Gastrocnemius medialis (tissue), 4 donors: Measurements from ENCODE around the gene ATE1. TPM values are rescaled to one million over a fixed set of nuclear protein-coding genes. Genes with fewer than 3 reads are reported as not detected.

ENCODE experiments used
- ATAC-seq, 2 donors: fragments of 150-250 bp; one replicate each; pipeline ENCODE4 v1.9.1; 2016
- DNase-seq, 2 donors: peaks; one replicate each; pipeline ENCODE4 v3.0.0-alpha.2; 2019
- H3K27ac ChIP-seq, 4 donors: fragments of 200-600 bp; sonication (generic); 1 replicate in 1 of 4; 2 replicates in 3 of 4; pipeline ENCODE4 v1.5.1; 2016 to 2018; ENCODE audit warnings: mild to moderate bottlenecking in 2 of 4, moderate library complexity in 1 of 4
- H3K27me3 ChIP-seq, 3 donors: fragments of 200-600 bp; sonication (generic) in 2 of 3; 1 replicate in 1 of 3; 2 replicates in 2 of 3; pipeline versions ENCODE4 v1.5.1 to v1.6.0; 2016 to 2019; ENCODE audit warnings: mild to moderate bottlenecking in 1 of 3, moderate library complexity in 1 of 3
- H3K36me3 ChIP-seq, 2 donors: fragments of 200-600 bp; sonication (generic) in 1 of 2; one replicate each; pipeline ENCODE4 v1.5.1; 2017 to 2018
- H3K4me1 ChIP-seq, 2 donors: fragments of 200-600 bp; sonication (generic) in 1 of 2; one replicate each; pipeline ENCODE4 v1.5.1; 2016 to 2017; ENCODE audit warnings: mild to moderate bottlenecking in 2 of 2
- H3K4me3 ChIP-seq, 4 donors: fragments of 200-600 bp; sonication (generic) in 3 of 4; 1 replicate in 1 of 4; 2 replicates in 3 of 4; pipeline ENCODE4 v1.5.1; 2016 to 2019; ENCODE audit warnings: mild to moderate bottlenecking in 2 of 4
- H3K9me3 ChIP-seq, 3 donors: fragments of 200-600 bp; sonication (generic) in 2 of 3; 1 replicate in 1 of 3; 2 replicates in 2 of 3; pipeline ENCODE4 v1.5.1; 2016 to 2019
- CTCF ChIP-seq, 5 experiments: fragments of 450-650 bp in 3 of 5; fragments of 200-600 bp in 2 of 5; sonication (generic) in 2 of 5; IDR thresholded peaks in 4 of 5; conservative IDR thresholded peaks in 1 of 5; 1 replicate in 4 of 5; 2 replicates in 1 of 5; pipeline ENCODE4 v1.5.1; 2016 to 2019; ENCODE audit warnings: antibody characterized with exemption in 5 of 5, mild to moderate bottlenecking in 3 of 5, moderate library complexity in 3 of 5
- POLR2A ChIP-seq, 2 donors: fragments of 450-650 bp; IDR thresholded peaks; one replicate each; pipeline ENCODE4 v1.6.1; 2017; ENCODE audit warnings: antibody characterized with exemption in 2 of 2, mild to moderate bottlenecking in 2 of 2, moderate library complexity in 2 of 2
- in situ Hi-C, 4 donors: fragments of 200-750 bp; cut with MboI; loops; one replicate each; pipeline versions ENCODE4 v1.15.0 to v1.8.0; 2017; ENCODE audit warnings: low sequenced_read_pairs in 4 of 4
- intact Hi-C: fragments of 100-400 bp; cut with DNase I; formaldehyde crosslinking; loops from one replicate; pipeline ENCODE4 v1.15.1; 2023; ENCODE audit warnings: low total_unique reads
- total RNA-seq, 4 donors: library from RNA; depleted of rRNA; stranded (reverse); fragments of >200 nt; gene quantifications; one replicate each; pipeline versions ENCODE4 v1.1.0 to v1.2.3, GENCODE V29; 2016

The ATE1 gene
- total RNA-seq, 4 donors from 2014 or later, result 34.3 to 57.6 (median 39.4) TPM

- no peak for DNase-seq
- TF ChIP-seq CTCF (IDR thresholded peaks at IDR 0.05 in 4 of 5, conservative IDR thresholded peaks at IDR 0.05 in 1 of 5), result no peak
- TF ChIP-seq POLR2A (IDR thresholded peaks at IDR 0.05), result no peak
- no peak overlapping the region for H3K27ac ChIP-seq
- H3K4me1 ChIP-seq, result no peaks in the 10 kb centered on the region
- H3K9me3 ChIP-seq, result no peaks in the 10 kb centered on the region
- in situ Hi-C loops, result loop anchor here in 3 of 4 donors (10.0 to 25.0 kb wide), 2 partner anchors 794 to 802 kb away; no protein-coding TSS in a partner anchor
- no peak for ATAC-seq
- no peak overlapping the region for H3K4me3 ChIP-seq
- no peaks in the 10 kb centered on the region for H3K27me3 ChIP-seq
- H3K36me3 ChIP-seq, result peaks cover 0 to 18% of the 10 kb centered on the region in 2 donors
- intact Hi-C loops, result no loop called here
Observed at GRCh38 chr10:121739114-121739513, 188.7 kb downstream of the ATE1 start.

- no peak for DNase-seq
- Histone ChIP-seq H3K27ac (no peak overlapping the region), H3K36me3 (peaks cover 0 to 6% of the 10 kb centered on the region in 2 donors), H3K4me3 (no peak overlapping the region), H3K4me1 (no peaks in the 10 kb centered on the region), H3K9me3 (no peaks in the 10 kb centered on the region), H3K27me3 (no peaks in the 10 kb centered on the region)
- no peak for TF ChIP-seq POLR2A (IDR thresholded peaks at IDR 0.05)
- no peak for TF ChIP-seq CTCF (IDR thresholded peaks at IDR 0.05 in 4 of 5, conservative IDR thresholded peaks at IDR 0.05 in 1 of 5)
- in situ Hi-C loops (loop anchor here in 3 of 4 donors (10.0 to 25.0 kb wide), 2 partner anchors 792 to 799 kb away; no protein-coding TSS in a partner anchor), intact Hi-C loops (no loop called here)
- no peak for ATAC-seq
Observed at GRCh38 chr10:121736315-121737130, 191.3 kb downstream of the ATE1 start.

GRCh38 chr10:121735263-121735662 lies 192.6 kb downstream of the ATE1 start:
- in situ Hi-C loops, result loop anchor here in 3 of 4 donors (10.0 to 25.0 kb wide), 2 partner anchors 790 to 798 kb away; no protein-coding TSS in a partner anchor

GRCh38 chr10:121734589-121735045 lies 193.2 kb downstream of the ATE1 start:
- in situ Hi-C loops, result loop anchor here (5.0 to 25.0 kb wide), 3 partner anchors 790 to 797 kb away; no protein-coding TSS in a partner anchor
- no peak for ATAC-seq
- H3K4me1 ChIP-seq, result no peaks in the 10 kb centered on the region

More at GRCh38 chr10:121735263-121735662, 192.6 kb downstream of the ATE1 start:
- TF ChIP-seq CTCF (IDR thresholded peaks at IDR 0.05 in 4 of 5, conservative IDR thresholded peaks at IDR 0.05 in 1 of 5) (no peak), POLR2A (IDR thresholded peaks at IDR 0.05) (no peak)
- Histone ChIP-seq H3K27me3 (no peaks in the 10 kb centered on the region), H3K36me3 (no peaks in the 10 kb centered on the region), H3K9me3 (no peaks in the 10 kb centered on the region), H3K27ac (no peak overlapping the region), H3K4me1 (no peaks in the 10 kb centered on the region), H3K4me3 (no peak overlapping the region)
- DNase-seq, result no peak
- ATAC-seq, result no peak
- intact Hi-C loops, result loop anchor here (2.0 kb wide), 1 partner anchor 792 kb away; no protein-coding TSS in a partner anchor

More at GRCh38 chr10:121734589-121735045, 193.2 kb downstream of the ATE1 start:
- DNase-seq, result no peak
- Histone ChIP-seq H3K36me3 (no peaks in the 10 kb centered on the region), H3K4me3 (no peak overlapping the region), H3K27me3 (no peaks in the 10 kb centered on the region), H3K27ac (no peak overlapping the region), H3K9me3 (no peaks in the 10 kb centered on the region)
- no peak for TF ChIP-seq POLR2A (IDR thresholded peaks at IDR 0.05)
- TF ChIP-seq CTCF (IDR thresholded peaks at IDR 0.05 in 4 of 5, conservative IDR thresholded peaks at IDR 0.05 in 1 of 5), result peak in 4 of 5 experiments; percentile 22 to 68 (median 38)
- intact Hi-C loops, result loop anchor here (2.0 kb wide), 1 partner anchor 792 kb away; no protein-coding TSS in a partner anchor
